ENCODE measurements around the gene MROH2A.

DNA sequence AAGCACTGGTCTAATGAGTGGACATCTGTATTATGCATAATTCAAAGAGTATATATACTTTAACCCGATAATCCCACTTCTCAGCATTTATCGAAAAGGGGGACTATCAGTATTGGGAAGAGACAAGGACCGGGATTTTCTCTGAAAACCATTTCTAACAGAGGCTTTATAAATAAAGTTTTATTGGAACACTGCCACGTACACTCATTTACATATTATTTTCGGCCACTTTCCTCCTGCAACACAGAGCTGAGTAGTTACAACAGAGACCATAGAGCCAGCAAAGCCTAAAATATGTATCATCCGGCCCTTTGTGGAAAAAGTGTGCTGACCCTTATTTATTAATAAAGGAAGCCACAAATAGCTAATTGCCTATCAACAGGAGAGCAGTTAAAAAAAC, 73.0 kb downstream of the MROH2A start:
- TF ChIP-seq, protein P1, sequence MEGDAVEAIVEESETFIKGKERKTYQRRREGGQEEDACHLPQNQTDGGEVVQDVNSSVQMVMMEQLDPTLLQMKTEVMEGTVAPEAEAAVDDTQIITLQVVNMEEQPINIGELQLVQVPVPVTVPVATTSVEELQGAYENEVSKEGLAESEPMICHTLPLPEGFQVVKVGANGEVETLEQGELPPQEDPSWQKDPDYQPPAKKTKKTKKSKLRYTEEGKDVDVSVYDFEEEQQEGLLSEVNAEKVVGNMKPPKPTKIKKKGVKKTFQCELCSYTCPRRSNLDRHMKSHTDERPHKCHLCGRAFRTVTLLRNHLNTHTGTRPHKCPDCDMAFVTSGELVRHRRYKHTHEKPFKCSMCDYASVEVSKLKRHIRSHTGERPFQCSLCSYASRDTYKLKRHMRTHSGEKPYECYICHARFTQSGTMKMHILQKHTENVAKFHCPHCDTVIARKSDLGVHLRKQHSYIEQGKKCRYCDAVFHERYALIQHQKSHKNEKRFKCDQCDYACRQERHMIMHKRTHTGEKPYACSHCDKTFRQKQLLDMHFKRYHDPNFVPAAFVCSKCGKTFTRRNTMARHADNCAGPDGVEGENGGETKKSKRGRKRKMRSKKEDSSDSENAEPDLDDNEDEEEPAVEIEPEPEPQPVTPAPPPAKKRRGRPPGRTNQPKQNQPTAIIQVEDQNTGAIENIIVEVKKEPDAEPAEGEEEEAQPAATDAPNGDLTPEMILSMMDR (conservative IDR thresholded peaks at IDR 0.05), result no peak
- TF ChIP-seq EZH2 (IDR thresholded peaks at IDR 0.05; ENCODE audit: low read depth), result no peak

All from PC-9 (cell line).